Endothelial cell (in vitro differentiated cells): ENCODE measurements around the gene TMPRSS13. TPM values are rescaled to one million over a fixed set of nuclear protein-coding genes. Genes with fewer than 3 reads are reported as not detected.

ENCODE experiments used
- DNase-seq: peaks from one replicate; pipeline ENCODE4 v3.0.0; 2021; ENCODE audit warnings: low spot score
- H3K27ac Mint-ChIP-seq: one replicate; pipeline ENCODE4 v1.8.0; 2021; ENCODE audit warnings: mixed read lengths, inconsistent platforms; ENCODE audit not compliant: unreplicated experiment
- H3K27me3 Mint-ChIP-seq: one replicate; pipeline ENCODE4 v1.8.0; 2021; ENCODE audit warnings: mild to moderate bottlenecking, moderate library complexity, mixed read lengths, inconsistent platforms; ENCODE audit not compliant: unreplicated experiment
- H3K36me3 Mint-ChIP-seq: one replicate; pipeline ENCODE4 v1.8.0; 2021; ENCODE audit warnings: mild to moderate bottlenecking, low read depth, mixed read lengths, inconsistent platforms; ENCODE audit not compliant: unreplicated experiment
- H3K4me1 Mint-ChIP-seq: one replicate; pipeline ENCODE4 v1.8.0; 2021; ENCODE audit warnings: mild to moderate bottlenecking, mixed read lengths, inconsistent platforms; ENCODE audit not compliant: unreplicated experiment
- H3K4me3 Mint-ChIP-seq: one replicate; pipeline ENCODE4 v1.8.0; 2021; ENCODE audit warnings: mild to moderate bottlenecking, mixed read lengths, inconsistent platforms; ENCODE audit not compliant: unreplicated experiment
- H3K9me3 Mint-ChIP-seq: one replicate; pipeline ENCODE4 v1.8.0; 2021; ENCODE audit warnings: mixed read lengths, inconsistent platforms; ENCODE audit not compliant: unreplicated experiment
- CTCF ChIP-seq: fragments of 200-600 bp; sonication (generic); IDR thresholded peaks from one replicate; pipeline ENCODE4 v1.5.0; 2021; ENCODE audit warnings: antibody characterized with exemption; ENCODE audit not compliant: unreplicated experiment
- total RNA-seq: library from RNA; stranded (reverse); fragmentation: NEBNext Ultra II Directional; extraction: Animal tissue kit (Norgen Biotek cat#: 25700); gene quantifications from one replicate; pipeline ENCODE4 v1.2.1, GENCODE V29; 2021; ENCODE audit not compliant: unreplicated experiment

The TMPRSS13 gene
- total RNA-seq, 1 donor from 2014 or later = 1.8 TPM

GRCh38 chr11:117874910-117875381 lies 54.3 kb downstream of the TMPRSS13 start:
- H3K27ac Mint-ChIP-seq = peak overlapping the region; percentile 24
- no peaks in the 10 kb centered on the region for H3K36me3 Mint-ChIP-seq
- no peak for DNase-seq
- peaks cover 23% of the 10 kb centered on the region for H3K27me3 Mint-ChIP-seq
- peaks cover 28% of the 10 kb centered on the region for H3K4me1 Mint-ChIP-seq
- no peaks in the 10 kb centered on the region for H3K9me3 Mint-ChIP-seq
- peak overlapping the region; percentile 43 for H3K4me3 Mint-ChIP-seq
- TF ChIP-seq CTCF = no peak

- Mint-ChIP-seq H3K9me3 (no peaks in the 10 kb centered on the region), H3K4me3 (no peak overlapping the region), H3K27ac (no peak overlapping the region), H3K27me3 (peaks cover 23% of the 10 kb centered on the region), H3K36me3 (no peaks in the 10 kb centered on the region), H3K4me1 (peaks cover 28% of the 10 kb centered on the region)
- no peak for DNase-seq
- TF ChIP-seq CTCF = no peak
Measured at GRCh38 chr11:117874253-117874909, 54.8 kb downstream of the TMPRSS13 start.

- no peak for TF ChIP-seq CTCF
- peaks cover 19% of the 10 kb centered on the region for H3K27me3 Mint-ChIP-seq
Measured at GRCh38 chr11:117873828-117874125, 55.4 kb downstream of the TMPRSS13 start.

GRCh38 chr11:117872975-117873827 lies 56.0 kb downstream of the TMPRSS13 start:
- no peaks in the 10 kb centered on the region for H3K36me3 Mint-ChIP-seq
- no peaks in the 10 kb centered on the region for H3K9me3 Mint-ChIP-seq
- no peak overlapping the region for H3K27ac Mint-ChIP-seq
- DNase-seq = no peak
- peaks cover 18% of the 10 kb centered on the region for H3K27me3 Mint-ChIP-seq
- no peak for TF ChIP-seq CTCF
- peaks cover 28% of the 10 kb centered on the region for H3K4me1 Mint-ChIP-seq
- H3K4me3 Mint-ChIP-seq = no peak overlapping the region

More at GRCh38 chr11:117873828-117874125, 55.4 kb downstream of the TMPRSS13 start:
- H3K36me3 Mint-ChIP-seq = no peaks in the 10 kb centered on the region
- H3K27ac Mint-ChIP-seq = no peak overlapping the region
- no peak for DNase-seq
- no peaks in the 10 kb centered on the region for H3K9me3 Mint-ChIP-seq
- H3K4me1 Mint-ChIP-seq = peaks cover 28% of the 10 kb centered on the region
- no peak overlapping the region for H3K4me3 Mint-ChIP-seq
